ENCODE data around the gene ALOXE3.
"Not testable (repeated sequence)": the region's sequence is repeated elsewhere in the genome, so short reads cannot be mapped to it uniquely, and the experiment has no call there.

ALOXE3 gene

DNA sequence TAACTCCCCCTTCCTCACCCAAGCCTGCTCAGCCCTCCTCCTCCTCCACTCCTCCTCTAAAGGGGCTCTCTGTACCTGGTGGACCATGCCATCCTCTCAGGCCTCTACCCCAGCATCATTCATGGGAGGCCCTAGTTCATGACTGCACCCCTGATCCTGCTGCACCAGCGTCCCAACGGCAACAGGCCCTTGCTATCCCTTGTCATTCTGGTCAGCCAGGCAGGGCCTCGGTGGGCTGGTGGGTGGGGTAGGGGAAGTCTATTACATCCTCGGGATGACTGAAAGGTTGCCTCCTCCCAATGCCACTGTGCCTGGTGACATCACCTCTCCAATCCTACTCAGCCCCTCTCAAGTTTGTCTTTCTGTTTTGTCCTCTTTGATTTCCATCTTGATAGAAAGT, 50.5 kb downstream of the ALOXE3 start:
- DNase-seq, result no peak

DNA sequence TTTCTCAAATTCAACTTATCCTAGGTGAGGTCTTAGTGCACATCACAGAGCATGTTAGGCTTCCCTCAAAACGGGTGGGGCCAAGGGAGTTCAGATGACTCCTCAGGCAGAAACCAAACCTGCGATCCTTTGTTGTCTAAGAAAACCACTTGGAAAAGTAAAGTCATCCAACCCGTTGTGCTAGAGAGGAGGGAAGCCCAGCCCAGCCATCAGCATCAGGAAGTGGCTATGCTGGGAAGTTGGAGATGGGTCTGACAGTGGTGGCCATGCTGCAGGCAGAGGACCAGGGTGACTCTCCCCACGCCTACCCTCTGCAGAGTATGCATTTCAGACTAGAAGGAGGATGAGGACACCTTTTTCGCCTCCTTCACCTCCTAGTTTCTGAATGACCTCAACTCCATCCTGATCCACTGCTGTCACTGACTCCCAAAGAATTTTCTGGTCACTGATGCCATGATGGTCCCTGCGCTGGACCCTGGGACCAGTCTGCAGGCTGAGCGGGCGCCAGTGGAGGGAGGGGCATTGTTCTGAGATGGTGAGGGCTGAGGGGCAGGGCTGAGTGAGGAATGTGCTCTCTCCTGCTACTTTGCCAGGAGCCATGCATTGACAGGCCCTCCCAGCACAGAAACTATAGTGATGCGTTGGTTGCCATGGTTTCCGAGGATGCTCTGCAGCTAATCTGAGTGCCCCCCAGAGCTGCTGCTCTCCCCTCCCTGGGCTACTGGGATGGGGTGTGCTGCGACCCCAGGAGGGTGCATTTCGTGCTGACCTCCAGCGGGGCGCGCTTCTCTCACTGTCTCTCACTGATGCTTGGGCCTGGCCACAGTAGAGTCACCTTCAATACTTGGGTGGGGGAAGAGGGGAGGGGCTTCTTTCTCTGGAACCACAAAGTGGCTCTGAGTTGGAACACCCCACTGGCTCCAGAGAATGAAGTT, 51.2 kb downstream of the ALOXE3 start:
- DNase-seq, result no peak

DNA sequence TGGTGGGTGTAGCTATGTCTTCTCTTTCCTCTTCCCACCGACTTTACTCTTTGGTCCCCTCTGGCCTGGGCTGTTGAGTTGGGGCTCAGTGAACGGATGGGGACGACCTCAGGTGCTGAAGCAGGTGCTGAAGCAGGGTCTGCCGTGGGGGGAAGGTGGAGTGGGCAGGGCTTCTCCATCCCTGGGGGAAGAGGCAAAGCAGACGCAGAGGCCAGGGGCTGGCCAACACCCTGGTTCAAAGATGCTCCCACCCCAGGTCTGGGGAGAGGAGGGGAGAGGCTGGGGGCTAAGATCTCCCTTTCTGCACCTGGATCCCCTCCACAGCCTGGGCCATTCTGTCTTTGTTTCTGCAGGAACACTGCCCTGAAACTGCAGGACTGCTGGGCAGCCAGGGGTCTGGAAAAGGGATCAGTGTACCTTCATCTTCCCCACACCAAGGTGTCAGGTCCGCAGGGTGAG, 53.7 kb downstream of the ALOXE3 start:
- DNase-seq, result no peak

DNA sequence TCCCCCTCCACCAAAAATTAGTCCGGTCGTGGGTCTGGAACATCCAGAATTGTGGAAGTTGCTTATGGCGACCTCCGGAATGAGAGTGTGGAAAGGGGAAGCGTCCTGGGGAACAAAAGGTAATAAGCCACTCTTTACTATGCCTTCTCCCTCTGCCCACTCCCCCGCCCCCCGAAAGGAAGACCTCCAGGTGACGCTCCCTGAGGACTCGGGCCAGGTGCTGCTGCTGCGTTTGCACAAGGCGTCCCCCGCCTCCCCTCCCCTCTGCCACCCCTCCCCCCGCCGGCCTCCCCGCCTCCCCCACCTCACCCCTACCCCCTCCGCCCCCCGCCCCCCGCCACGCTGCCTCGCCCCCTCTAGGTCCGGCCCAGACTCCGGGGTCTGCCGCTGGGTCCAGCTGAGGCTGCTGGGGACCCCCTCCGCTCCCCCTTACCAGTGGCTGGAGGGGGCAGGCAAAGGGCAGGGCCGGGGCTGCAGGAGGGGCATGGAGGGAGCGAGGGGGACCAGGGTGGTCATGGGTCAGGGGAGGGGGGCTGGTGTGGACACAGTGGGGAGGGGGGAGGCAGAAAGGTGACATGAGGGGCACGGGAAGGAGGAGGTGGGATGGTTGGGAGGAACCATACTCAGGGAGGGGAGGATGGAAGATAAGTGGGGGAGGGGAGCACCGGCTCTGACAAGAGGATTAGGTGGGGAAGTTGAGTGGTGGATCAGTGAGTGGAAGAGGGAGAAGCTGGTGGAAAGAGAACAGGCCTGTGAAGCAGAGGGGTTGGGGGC, 54.4 kb downstream of the ALOXE3 start:
- no peak for DNase-seq

DNA sequence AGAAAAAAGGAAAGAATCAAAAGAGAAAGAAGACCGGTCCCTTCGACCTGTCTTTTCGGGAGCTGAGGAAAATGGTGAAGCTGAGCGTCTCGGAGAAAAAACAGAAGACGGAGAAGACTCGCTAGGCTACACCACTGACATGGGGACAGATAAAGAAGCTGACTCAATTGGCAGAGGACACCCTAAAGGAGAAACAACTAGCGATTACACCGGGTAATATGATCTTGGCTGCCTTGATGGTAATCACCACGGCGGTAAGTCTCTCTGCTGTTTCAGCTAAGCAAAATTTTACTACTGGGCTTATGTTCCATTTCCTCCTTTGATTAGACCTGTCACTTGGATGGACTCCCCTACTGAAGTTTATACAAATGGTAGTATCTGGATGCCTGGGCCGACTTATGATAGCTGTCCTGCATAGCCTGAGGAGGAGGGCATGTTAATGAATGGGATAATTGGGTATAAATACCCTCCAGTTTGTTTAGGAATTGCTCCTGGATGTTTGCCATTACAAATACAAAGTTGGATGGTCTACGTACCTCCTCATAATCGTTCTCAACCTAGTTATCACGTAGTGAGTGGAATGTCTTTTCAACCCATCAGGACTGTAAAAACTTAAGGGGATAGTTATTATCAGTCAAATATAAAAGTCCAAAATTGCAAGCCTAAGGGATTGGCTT, 55.4 kb downstream of the ALOXE3 start:
- no peak for DNase-seq

DNA sequence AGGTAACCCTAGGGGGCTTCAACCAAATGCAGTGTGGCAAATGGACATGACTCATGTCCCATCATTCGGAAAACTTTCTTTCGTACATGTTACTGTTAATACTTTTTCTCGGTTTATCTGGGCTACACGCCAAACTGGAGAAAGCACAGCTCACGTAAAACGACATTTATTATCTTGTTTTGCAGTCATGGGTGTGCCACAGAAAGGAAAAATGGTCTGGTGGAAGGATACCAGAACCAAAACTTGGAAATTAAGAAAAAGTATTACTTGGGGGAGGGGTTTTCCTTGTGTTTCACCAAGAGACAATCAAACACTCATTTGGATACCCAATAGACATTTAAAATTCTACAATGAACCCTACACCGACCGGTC, 55.9 kb downstream of the ALOXE3 start:
- no peak for DNase-seq

- not testable (repeated sequence) for DNase-seq
Observed at GRCh38 chr17:8061851-8062250, 56.5 kb downstream of the ALOXE3 start.

- DNase-seq, result peak; percentile 53 to 74
Observed at GRCh38 chr17:8060274-8060673, 58.0 kb downstream of the ALOXE3 start.

DNA sequence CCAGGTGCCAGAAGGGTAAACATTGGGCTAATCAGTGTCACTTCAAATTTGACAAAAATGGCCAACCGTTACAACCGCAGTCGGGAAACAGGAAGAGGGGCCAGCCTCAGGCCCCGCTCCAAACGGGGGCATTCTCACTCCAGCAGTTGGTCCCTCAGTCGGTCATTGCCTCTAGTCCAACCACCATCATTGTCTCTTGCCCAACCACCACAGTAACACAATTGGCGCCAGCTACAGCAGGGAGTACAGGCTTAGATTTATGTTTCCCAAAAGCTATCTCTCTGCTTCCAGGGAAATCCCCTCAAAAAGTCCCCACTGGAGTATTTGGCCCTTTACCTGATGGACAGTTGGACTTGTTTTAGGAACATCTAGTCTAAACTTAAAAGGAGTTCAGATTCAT, 59.2 kb downstream of the ALOXE3 start:
- no peak for DNase-seq

DNA sequence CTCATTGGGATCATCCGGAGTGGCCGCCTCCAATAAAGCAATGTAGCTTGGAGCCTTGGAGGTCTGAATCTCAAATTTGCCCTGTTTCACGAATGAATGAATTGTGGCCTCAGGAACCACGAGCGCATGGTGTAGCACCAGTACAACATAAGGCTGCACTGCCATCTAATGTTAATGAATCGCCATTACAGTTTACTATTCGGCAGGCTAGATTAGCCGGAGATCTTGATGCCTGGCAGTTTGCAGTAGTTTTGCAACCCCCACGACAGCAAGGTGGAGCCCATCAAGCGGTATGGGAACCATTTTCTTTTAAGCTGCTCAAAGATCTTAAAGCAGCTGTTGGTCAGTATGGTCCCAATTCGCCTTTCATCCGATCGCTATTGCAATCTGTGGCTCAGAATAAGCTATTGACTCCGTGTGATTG, 60.6 kb downstream of the ALOXE3 start:
- peak; percentile 48 to 58 for DNase-seq

DNA sequence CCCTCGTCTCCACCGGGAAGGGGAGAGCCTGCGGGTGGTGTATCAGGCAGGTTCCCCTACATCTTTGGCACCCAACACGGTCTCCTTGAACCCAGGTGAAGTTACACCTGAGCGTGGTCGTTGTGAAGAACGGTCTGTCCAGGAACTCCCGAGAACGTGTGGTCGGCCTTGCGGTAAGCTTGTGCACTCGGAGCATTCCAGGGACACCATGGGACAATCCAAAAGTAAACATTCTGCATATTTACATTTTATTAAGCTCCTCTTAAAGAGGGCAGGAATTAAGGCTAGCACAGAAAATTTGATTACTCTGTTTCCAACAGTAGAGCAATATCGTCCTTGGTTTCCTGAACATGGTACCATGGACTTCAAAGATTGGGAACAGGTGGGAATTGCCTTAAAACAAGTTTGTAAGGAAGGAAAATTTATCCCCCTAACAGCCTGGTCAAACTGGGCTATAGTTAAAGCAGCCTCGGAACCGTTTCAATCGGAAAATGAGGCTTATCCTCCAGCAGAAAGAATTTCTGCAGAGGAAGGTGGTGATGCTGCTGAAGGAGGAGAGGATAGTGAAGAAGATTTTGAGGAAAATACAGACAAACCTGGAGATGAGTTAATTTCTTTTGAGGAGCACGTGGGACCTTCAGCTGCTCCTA, 61.2 kb downstream of the ALOXE3 start:
- DNase-seq, result no peak

DNA sequence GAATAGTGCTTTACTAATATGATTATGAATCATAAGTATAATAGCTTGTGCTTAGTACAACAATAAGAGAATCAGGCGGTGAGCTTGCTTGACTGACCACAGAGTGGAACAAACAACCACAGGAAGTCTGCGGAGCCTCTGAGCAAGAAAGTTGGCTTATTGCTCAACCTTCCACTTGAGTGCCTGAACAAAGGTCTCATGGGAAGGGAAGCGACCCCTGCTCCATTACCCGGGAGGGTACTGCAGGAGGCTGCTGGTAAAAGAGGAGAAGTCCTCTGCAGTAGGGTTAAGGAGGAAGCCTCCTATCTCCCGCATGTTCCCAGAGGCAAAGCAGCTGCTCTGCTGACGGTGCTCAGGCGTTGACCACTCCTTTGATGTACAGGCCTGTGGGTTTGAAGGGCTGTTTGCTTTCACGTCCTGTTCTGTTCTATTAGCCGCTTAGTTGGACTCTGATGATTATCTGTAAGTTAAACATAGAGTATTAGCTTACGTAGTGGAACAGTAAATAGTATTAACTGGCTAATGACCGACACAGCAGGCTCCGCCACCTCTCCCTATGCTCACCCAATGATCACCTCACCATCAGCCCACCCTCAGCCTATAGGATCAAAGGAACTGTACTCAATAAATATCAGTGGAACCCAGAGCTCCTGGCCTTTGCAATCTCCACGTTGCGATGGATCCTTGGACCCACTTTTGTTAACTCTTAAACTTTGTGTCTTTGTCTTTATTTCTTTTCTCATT, 61.9 kb downstream of the ALOXE3 start:
- DNase-seq, result no peak

GRCh38 chr17:8055851-8056231, 62.5 kb downstream of the ALOXE3 start:
- DNase-seq, result no peak

GRCh38 chr17:8053600-8053999, 64.7 kb downstream of the ALOXE3 start:
- DNase-seq, result no peak

GRCh38 chr17:8052256-8053252, 65.8 kb downstream of the ALOXE3 start:
- DNase-seq, result no peak

GRCh38 chr17:8051831-8052230, 66.5 kb downstream of the ALOXE3 start:
- DNase-seq, result no peak

GRCh38 chr17:8048736-8049135, 69.6 kb downstream of the ALOXE3 start:
- no peak for DNase-seq

GRCh38 chr17:8048236-8048635, 70.1 kb downstream of the ALOXE3 start:
- DNase-seq, result no peak

- no peak for DNase-seq
Observed at GRCh38 chr17:8047769-8048110, 70.6 kb downstream of the ALOXE3 start.

DNA sequence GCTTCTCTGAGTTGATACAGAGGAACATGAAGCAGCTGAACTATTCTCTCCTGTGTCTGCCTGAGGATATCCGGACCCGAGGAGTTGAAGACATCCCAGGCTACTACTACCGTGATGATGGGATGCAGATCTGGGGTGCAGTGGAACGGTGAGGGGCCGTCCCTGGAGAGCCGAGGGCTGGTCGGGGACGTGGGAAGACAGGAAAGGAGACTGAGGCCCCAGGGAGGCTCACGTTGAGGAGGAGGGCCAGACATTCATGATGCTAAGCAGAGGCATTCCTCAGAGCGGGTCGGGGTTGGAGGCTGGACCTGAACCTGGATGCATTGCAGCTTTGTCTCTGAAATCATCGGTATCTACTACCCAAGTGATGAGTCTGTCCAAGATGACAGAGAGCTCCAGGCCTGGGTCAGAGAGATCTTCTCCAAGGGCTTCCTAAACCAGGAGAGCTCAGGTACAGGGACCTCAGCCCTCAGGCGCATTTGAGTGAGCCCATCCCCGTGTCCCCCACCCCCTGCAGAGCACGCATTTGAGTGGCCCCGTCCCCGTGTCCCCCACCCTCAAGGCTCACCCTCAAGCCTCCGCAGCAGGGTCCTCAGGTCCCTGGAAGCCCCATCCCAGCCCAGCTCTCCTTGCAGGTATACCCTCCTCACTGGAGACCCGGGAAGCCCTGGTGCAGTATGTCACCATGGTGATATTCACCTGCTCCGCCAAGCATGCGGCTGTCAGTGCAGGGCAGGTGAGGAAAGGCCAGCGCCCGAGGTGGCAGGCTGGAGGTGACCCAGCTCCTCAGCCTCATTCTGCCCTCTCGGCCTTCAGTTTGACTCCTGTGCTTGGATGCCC, 71.2 kb downstream of the ALOXE3 start:
- no peak for DNase-seq

Measured in activated CD4-positive, alpha-beta T cell treated with anti-CD3 and anti-CD28 coated beads for 4 hours (primary cell).